Activated CD8-positive, alpha-beta T cell treated with anti-CD3 and anti-CD28 coated beads for 36 hours (primary cell): ENCODE measurements around the gene CLIC3. TPM values are rescaled to one million over a fixed set of nuclear protein-coding genes. Genes with fewer than 3 reads are reported as not detected.

Experiments
- ATAC-seq: fragments of 200-7000 bp; cut with Tn5 transposase; one replicate; pipeline ENCODE4 v1.10.0; 2021; ENCODE audit warnings: mild to moderate bottlenecking, moderate library complexity
- CTCF ChIA-PET: fragments of 350-600 bp; sonication (Branson Sonifier 250); formaldehyde crosslinking; loops from one replicate; lab custom pipeline; 2021; ENCODE audit warnings: antibody characterized with exemption; lab: Charles Lee
- POLR2A ChIA-PET: fragments of 350-600 bp; sonication (Branson Sonifier 250); formaldehyde crosslinking; loops from one replicate; lab custom pipeline; 2021; ENCODE audit warnings: antibody characterized with exemption; lab: Charles Lee
- DNase-seq: peaks from one replicate; pipeline ENCODE4 v3.0.0-alpha.2; 2020
- H3K27ac Mint-ChIP-seq: one replicate; pipeline ENCODE4 v1.8.0; 2021; ENCODE audit warnings: mild to moderate bottlenecking, mixed read lengths
- H3K27me3 Mint-ChIP-seq: one replicate; pipeline ENCODE4 v1.8.0; 2021; ENCODE audit warnings: mixed read lengths
- H3K36me3 Mint-ChIP-seq: one replicate; pipeline ENCODE4 v1.8.0; 2021; ENCODE audit warnings: low read depth, mixed read lengths
- H3K4me1 Mint-ChIP-seq: one replicate; pipeline ENCODE4 v1.8.0; 2021; ENCODE audit warnings: low read depth, mixed read lengths
- H3K4me3 Mint-ChIP-seq: one replicate; pipeline ENCODE4 v1.8.0; 2021; ENCODE audit warnings: mild to moderate bottlenecking, moderate library complexity, mixed read lengths
- H3K9me3 Mint-ChIP-seq: one replicate; pipeline ENCODE4 v1.8.0; 2021; ENCODE audit warnings: mixed read lengths
- CTCF ChIP-seq: fragments of 200-600 bp; IDR thresholded peaks from one replicate; pipeline ENCODE4 v1.8.0; 2022; ENCODE audit warnings: antibody characterized with exemption, mild to moderate bottlenecking
- intact Hi-C: fragments of 100-400 bp; cut with micrococcal nuclease; formaldehyde crosslinking; loops from one replicate; pipeline ENCODE4 v1.10.0; 2022
- total RNA-seq, 2 experiments: library from RNA; stranded (reverse); gene quantifications; one replicate each; pipeline ENCODE4 v1.2.3, GENCODE V29; 2021

Gene CLIC3
- total RNA-seq, 2 experiments from 2014 or later, result not detected

GRCh38 chr9:136975644-136976043 is 20.7 kb downstream of the CLIC3 start:
- Mint-ChIP-seq H3K36me3 (no peaks in the 10 kb centered on the region), H3K9me3 (no peaks in the 10 kb centered on the region), H3K4me3 (no peak overlapping the region), H3K27me3 (no peaks in the 10 kb centered on the region), H3K4me1 (peaks cover 20% of the 10 kb centered on the region), H3K27ac (no peak overlapping the region)
- peak; percentile 38 for TF ChIP-seq CTCF
- intact Hi-C loops, result no loop called here
- peak; percentile 26 for ATAC-seq
- peak; percentile 66 for DNase-seq
- ChIA-PET CTCF (interaction anchor here (1.0 to 4.5 kb wide), 13 partner anchors 10 to 92 kb away, joined by 3 to 24 read pairs (median 5); no protein-coding TSS in a partner anchor), POLR2A (interaction anchor here (0.6 to 2.5 kb wide), 2 partner anchors 10 to 103 kb away, joined by 4 to 10 read pairs; no protein-coding TSS in a partner anchor)

GRCh38 chr9:136974817-136975535 is 21.4 kb downstream of the CLIC3 start:
- H3K9me3 Mint-ChIP-seq, result no peaks in the 10 kb centered on the region
- POLR2A ChIA-PET, result interaction anchor here (0.6 to 2.5 kb wide), 2 partner anchors 9 to 102 kb away, joined by 4 to 10 read pairs; no protein-coding TSS in a partner anchor
- no peak for ATAC-seq
- H3K27ac Mint-ChIP-seq, result no peak overlapping the region
- H3K4me1 Mint-ChIP-seq, result peaks cover 20% of the 10 kb centered on the region
- intact Hi-C loops, result no loop called here
- CTCF ChIA-PET, result interaction anchor here (1.0 to 4.5 kb wide), 11 partner anchors 12 to 92 kb away, joined by 3 to 24 read pairs (median 5); no protein-coding TSS in a partner anchor
- DNase-seq, result no peak
- H3K4me3 Mint-ChIP-seq, result no peak overlapping the region
- H3K36me3 Mint-ChIP-seq, result no peaks in the 10 kb centered on the region
- H3K27me3 Mint-ChIP-seq, result no peaks in the 10 kb centered on the region
- no peak for TF ChIP-seq CTCF

- no peaks in the 10 kb centered on the region for H3K27me3 Mint-ChIP-seq
Observed at GRCh38 chr9:136973618-136974617, 22.4 kb downstream of the CLIC3 start.

GRCh38 chr9:136972743-136973142 is 23.6 kb downstream of the CLIC3 start:
- DNase-seq, result no peak
- TF ChIP-seq CTCF, result no peak
- ChIA-PET POLR2A (no interaction called here), CTCF (interaction anchor here (4.3 kb wide), 1 partner anchor 57 kb away, joined by 18 read pairs; no protein-coding TSS in a partner anchor)
- no peak overlapping the region for H3K4me3 Mint-ChIP-seq
- H3K27ac Mint-ChIP-seq, result no peak overlapping the region
- no peaks in the 10 kb centered on the region for H3K9me3 Mint-ChIP-seq
- intact Hi-C loops, result no loop called here
- H3K4me1 Mint-ChIP-seq, result peaks cover 20% of the 10 kb centered on the region
- no peaks in the 10 kb centered on the region for H3K36me3 Mint-ChIP-seq
- no peaks in the 10 kb centered on the region for H3K27me3 Mint-ChIP-seq
- ATAC-seq, result no peak

More at GRCh38 chr9:136973618-136974617, 22.4 kb downstream of the CLIC3 start:
- intact Hi-C loops, result no loop called here
- no peak for TF ChIP-seq CTCF
- ATAC-seq (no peak), DNase-seq (no peak)
- ChIA-PET POLR2A (interaction anchor here (1.0 to 2.5 kb wide), 2 partner anchors 8 to 72 kb away, joined by 3 to 10 read pairs; no protein-coding TSS in a partner anchor), CTCF (interaction anchor here (1.1 to 4.5 kb wide), 4 partner anchors 56 to 93 kb away, joined by 5 to 24 read pairs (median 15); no protein-coding TSS in a partner anchor)
- H3K27ac Mint-ChIP-seq, result no peak overlapping the region
- no peaks in the 10 kb centered on the region for H3K36me3 Mint-ChIP-seq
- peaks cover 20% of the 10 kb centered on the region for H3K4me1 Mint-ChIP-seq
- H3K9me3 Mint-ChIP-seq, result no peaks in the 10 kb centered on the region
- no peak overlapping the region for H3K4me3 Mint-ChIP-seq
